Endometrial microvascular endothelial cells (primary cell): ENCODE results near the gene SRD5A3. TPM values are rescaled to one million over a fixed set of nuclear protein-coding genes. Genes with fewer than 3 reads are reported as not detected.

Experiments used
- in situ Hi-C: cut with HindIII; loops from 2 replicates; pipeline ENCODE4 v1.10.0; 2017; ENCODE audit warnings: low sequenced_read_pairs, low pct_unique_long_range_greater_than_20kb; ENCODE audit errors: inconsistent ontology term
- total RNA-seq: library from RNA; depleted of rRNA; stranded (reverse); fragments of >200 nt; gene quantifications from one replicate; pipeline ENCODE4 v1.2.3, GENCODE V29; 2015; ENCODE audit errors: inconsistent ontology term

SRD5A3 gene
- total RNA-seq: 12.1 TPM

GRCh38 chr4:55345980-55346850 lies at the start of gene SRD5A3:
TSS of gene SRD5A3 (plus strand) at chr4:55346242. CDS start at chr4:55346337, 95 bp downstream.
- in situ Hi-C loops: no loop called here

- in situ Hi-C loops: no loop called here
Observed at GRCh38 chr4:55297346-55297745, 48.7 kb upstream of the SRD5A3 start.

- in situ Hi-C loops: loop anchor here (25.0 kb wide), 1 partner anchor 191 kb away; no protein-coding TSS in a partner anchor
Observed at GRCh38 chr4:55303760-55304165, 42.3 kb upstream of the SRD5A3 start.

GRCh38 chr4:55304303-55304702 lies 41.7 kb upstream of the SRD5A3 start:
- in situ Hi-C loops: loop anchor here (25.0 kb wide), 1 partner anchor 192 kb away; no protein-coding TSS in a partner anchor

GRCh38 chr4:55308071-55308470 lies 38.0 kb upstream of the SRD5A3 start:
- in situ Hi-C loops: loop anchor here (25.0 kb wide), 1 partner anchor 196 kb away; no protein-coding TSS in a partner anchor

GRCh38 chr4:55311792-55312488 lies 34.1 kb upstream of the SRD5A3 start:
- in situ Hi-C loops: loop anchor here (25.0 kb wide), 1 partner anchor 200 kb away; no protein-coding TSS in a partner anchor

GRCh38 chr4:55312489-55313101 lies 33.4 kb upstream of the SRD5A3 start:
- in situ Hi-C loops: loop anchor here (25.0 kb wide), 1 partner anchor 200 kb away; no protein-coding TSS in a partner anchor

GRCh38 chr4:55314141-55314820 lies 31.8 kb upstream of the SRD5A3 start:
- in situ Hi-C loops: loop anchor here (25.0 kb wide), 1 partner anchor 202 kb away; no protein-coding TSS in a partner anchor

GRCh38 chr4:55318175-55319129 lies 27.6 kb upstream of the SRD5A3 start:
- in situ Hi-C loops: loop anchor here (25.0 kb wide), 1 partner anchor 206 kb away; no protein-coding TSS in a partner anchor

GRCh38 chr4:55321707-55322264 lies 24.3 kb upstream of the SRD5A3 start:
- in situ Hi-C loops: loop anchor here (25.0 kb wide), 1 partner anchor 209 kb away; no protein-coding TSS in a partner anchor

GRCh38 chr4:55323375-55323774 lies 22.7 kb upstream of the SRD5A3 start:
- in situ Hi-C loops: loop anchor here (25.0 kb wide), 1 partner anchor 211 kb away; no protein-coding TSS in a partner anchor

GRCh38 chr4:55326629-55327028 lies 19.4 kb upstream of the SRD5A3 start:
- in situ Hi-C loops: no loop called here

GRCh38 chr4:55329012-55329411 lies 17.0 kb upstream of the SRD5A3 start:
- in situ Hi-C loops: no loop called here

- in situ Hi-C loops: no loop called here
Observed at GRCh38 chr4:55330241-55330640, 15.8 kb upstream of the SRD5A3 start.

- in situ Hi-C loops: no loop called here
Observed at GRCh38 chr4:55336138-55337034, 9.7 kb upstream of the SRD5A3 start.

GRCh38 chr4:55337944-55338343 lies 8.1 kb upstream of the SRD5A3 start:
- in situ Hi-C loops: no loop called here
